ENCODE data around the gene EML2. TPM values are rescaled to one million over a fixed set of nuclear protein-coding genes. Genes with fewer than 3 reads are reported as not detected.

Gene EML2
- total and polyA plus RNA-seq, 2 of the 8 experiments (the other 6 are each of a cell fraction or from before 2014, with no cell fraction given) = 28.8 to 29.4 TPM

GRCh38 chr19:45646345-45646698, 7.1 kb upstream of the EML2 start:
- Histone ChIP-seq H3K23ac (ENCODE audit: insufficient read length) (no peak overlapping the region), H2BK20ac (ENCODE audit: low read length) (no peak overlapping the region), H2BK120ac (replicated peaks; ENCODE audit: low read depth, low read length) (no peak overlapping the region), H3K23me2 (ENCODE audit: low read depth, low read length) (peaks cover 5% of the 10 kb centered on the region; the same call in 1 of the 2 replicates), H4K5ac (ENCODE audit: insufficient read length, low read depth, low read length) (no peak overlapping the region), H2BK15ac (ENCODE audit: low read length) (no peak overlapping the region), H3K36me3 (ENCODE audit: control insufficient read depth in 2 of 4, insufficient read depth in 4 of 4, low read length in 3 of 4) (no peaks in the 10 kb centered on the region), H2BK5ac (ENCODE audit: low read depth, low read length) (no peak overlapping the region), H3K9ac (replicated peaks in 1 of 4; ENCODE audit: extremely low read depth in 1 of 4, low read depth in 3 of 4, low read length in 3 of 4) (no peak overlapping the region), H3K27ac (ENCODE audit: low read depth, low read length) (no peak overlapping the region), H3K4ac (replicated peaks; ENCODE audit: insufficient read length, low read depth, low read length) (no peak overlapping the region), H2AFZ (ENCODE audit: low read length) (no peak overlapping the region), H2BK12ac (ENCODE audit: low read depth, low read length) (no peak overlapping the region), H4K20me1 (replicated peaks in 1 of 2; ENCODE audit: control insufficient read depth in 1 of 2, insufficient read depth in 2 of 2, low read length in 2 of 2) (no peaks in the 10 kb centered on the region), H2AK5ac (ENCODE audit: low read depth, low read length) (no peak overlapping the region), H3K27me3 (replicated peaks in 1 of 4; ENCODE audit: control insufficient read depth in 3 of 4, extremely low read depth in 1 of 4, insufficient read depth in 3 of 4, low read length in 3 of 4) (peaks cover 0 to 6% (median 2%) of the 10 kb centered on the region in 4 experiments; a peak in 4 of 7 replicates), H3K79me1 (ENCODE audit: low read depth, low read length) (no peaks in the 10 kb centered on the region), H3K18ac (ENCODE audit: extremely low read depth, low read length) (no peak overlapping the region), H3K79me2 (ENCODE audit: control insufficient read depth in 1 of 2, insufficient read depth in 2 of 2, low read length in 2 of 2) (no peaks in the 10 kb centered on the region), H4K8ac (ENCODE audit: extremely low read depth, insufficient read depth, low read length) (no peak overlapping the region), H3K9me3 (ENCODE audit: insufficient read depth in 2 of 2, low read depth in 1 of 2, low read length in 1 of 2) (no peaks in the 10 kb centered on the region; a peak in 1 of 4 replicates), H3K4me2 (ENCODE audit: insufficient read depth in 1 of 2, low read depth in 2 of 2, low read length in 2 of 2) (peak overlapping the region; percentile 43 to 45), H3K4me1 (replicated peaks in 1 of 4; ENCODE audit: control insufficient read depth in 3 of 4, insufficient read depth in 4 of 4, low read length in 3 of 4) (peaks cover 6 to 26% (median 16%) of the 10 kb centered on the region in 4 experiments), H4K91ac (replicated peaks; ENCODE audit: insufficient read length, low read length) (no peak overlapping the region), H3K14ac (ENCODE audit: insufficient read length) (no peak overlapping the region), H3K4me3 (ENCODE audit: extremely low read depth in 1 of 4, insufficient read depth in 2 of 4, low read depth in 3 of 4, low read length in 4 of 4) (peak overlapping the region in 3 of 4 experiments; percentile 3 to 60 (median 38); a peak in 5 of 8 replicates), H3K56ac (replicated peaks; ENCODE audit: insufficient read length, low read depth, low read length) (no peak overlapping the region)
- FAIRE-seq (no peak), DNase-seq (ENCODE audit: low read depth in 1 of 2, low spot score in 2 of 2) (no peak)
- ChIA-PET POLR2A (ENCODE audit: partially characterized antibody) (interaction anchor here (1.1 to 1.8 kb wide), 6 partner anchors 14 to 123 kb away, joined by 3 to 8 read pairs (median 4); partner anchors contain the start of genes GIPR, QPCTL, SIX5 and SNRPD2), CTCF (ENCODE audit: partially characterized antibody) (interaction anchor here (0.8 to 5.8 kb wide), 8 partner anchors 26 to 207 kb away, joined by 3 to 67 read pairs (median 4); partner anchors contain the start of gene PPM1N)
- WGBS, 2 experiments (ENCODE audit: extremely low coverage in 1 of 2, insufficient coverage in 1 of 2, insufficient read length in 1 of 2, insufficient replicate concordance in 2 of 2, low coverage in 1 of 2, low lambda C conversion rate in 2 of 2, missing lambda C conversion rate in 1 of 2) = 39% methylated on average over 9 of the region's 9 CpGs; no CpG with 5 or more reads in 1 of the 2 experiments
- TF ChIP-seq ATF2 (IDR thresholded peaks at IDR 0.05; ENCODE audit: low read length) (0 out of 2 replicates have a peak, but pooled peaks have one; percentile 6), CHD2 (IDR thresholded peaks at IDR 0.05; ENCODE audit: low read length) (no peak), KDM1A (IDR thresholded peaks at IDR 0.05; ENCODE audit: borderline replicate concordance, low read length) (peak; percentile 6; the same call in 1 of the 2 replicates)

All from H1 (cell line).